Measurements from ENCODE around the gene LDLRAD4. TPM values are rescaled to one million over a fixed set of nuclear protein-coding genes. Genes with fewer than 3 reads are reported as not detected.

Gene LDLRAD4
- 18.3 TPM for total RNA-seq

- peak within 1 kb of the TSS; percentile 73 to 82 (median 82) for H3K4me3 ChIP-seq (ENCODE audit: low read length in 3 of 3)
- H3K9ac ChIP-seq (ENCODE audit: low read depth in 1 of 3, low read length in 3 of 3) = peak within 1 kb of the TSS; percentile 80 to 89 (median 81)
- H3K27me3 ChIP-seq (ENCODE audit: control insufficient read depth in 3 of 3, insufficient read depth in 3 of 3, low read length in 3 of 3) = no peaks in the 10 kb centered on the region
- H3K4me1 ChIP-seq (ENCODE audit: control insufficient read depth in 3 of 3, insufficient read depth in 3 of 3, low read length in 3 of 3) = peaks cover 48 to 59% (median 59%) of the 10 kb centered on the region in 3 donors
- peak within 1 kb of the TSS; percentile 72 for H3K27ac ChIP-seq (ENCODE audit: low read depth, low read length)
- H3K36me3 ChIP-seq (ENCODE audit: control insufficient read depth in 3 of 3, insufficient read depth in 3 of 3, low read length in 3 of 3) = no peaks in the 10 kb centered on the region
- H3K9me3 ChIP-seq (ENCODE audit: control insufficient read depth in 3 of 3, low read length in 3 of 3) = no peaks in the 10 kb centered on the region
These were observed at the start of gene LDLRAD4 for GRCh38 chr18:13218368-13218991. Gene LDLRAD4, plus strand, starts transcription at chr18:13218760.

DNA sequence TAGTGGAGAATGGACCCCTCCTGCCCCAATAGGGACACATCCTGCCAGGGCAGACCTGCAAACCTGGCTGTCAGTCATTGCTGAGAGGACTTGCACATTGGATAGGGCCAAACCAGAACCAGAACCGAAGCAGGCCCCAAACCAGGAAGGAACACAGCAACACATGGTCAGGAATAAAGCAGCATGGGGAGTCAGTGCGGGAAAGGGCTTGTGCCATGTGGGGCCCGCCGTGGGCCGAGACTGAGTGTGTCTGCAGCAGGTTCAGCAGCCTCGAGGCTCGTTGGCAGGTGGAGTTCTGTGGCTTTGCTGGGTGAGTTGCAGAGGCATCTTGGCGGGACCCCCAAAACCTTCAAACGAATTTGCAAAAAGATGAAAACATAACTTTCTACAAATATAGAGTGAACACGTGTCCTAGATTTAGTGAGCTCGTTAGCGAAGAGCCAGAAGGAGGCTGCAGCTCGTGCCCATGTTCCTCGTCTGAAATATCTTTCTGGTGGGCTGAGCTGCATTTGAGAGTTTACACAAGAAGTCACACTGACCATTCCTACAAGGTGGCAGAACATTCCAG is 44.9 kb upstream of the LDLRAD4 start:
- H3K36me3 ChIP-seq (ENCODE audit: control insufficient read depth in 3 of 3, insufficient read depth in 3 of 3, low read length in 3 of 3) = no peaks in the 10 kb centered on the region
- H3K9ac ChIP-seq (ENCODE audit: low read depth in 1 of 3, low read length in 3 of 3) = no peak overlapping the region
- H3K9me3 ChIP-seq (ENCODE audit: control insufficient read depth in 3 of 3, low read length in 3 of 3) = no peaks in the 10 kb centered on the region
- no peak overlapping the region for H3K27ac ChIP-seq (ENCODE audit: low read depth, low read length)
- H3K27me3 ChIP-seq (ENCODE audit: control insufficient read depth in 3 of 3, insufficient read depth in 3 of 3, low read length in 3 of 3) = no peaks in the 10 kb centered on the region
- H3K4me3 ChIP-seq (ENCODE audit: low read length in 3 of 3) = no peak overlapping the region
- no peaks in the 10 kb centered on the region for H3K4me1 ChIP-seq (ENCODE audit: control insufficient read depth in 3 of 3, insufficient read depth in 3 of 3, low read length in 3 of 3)

DNA sequence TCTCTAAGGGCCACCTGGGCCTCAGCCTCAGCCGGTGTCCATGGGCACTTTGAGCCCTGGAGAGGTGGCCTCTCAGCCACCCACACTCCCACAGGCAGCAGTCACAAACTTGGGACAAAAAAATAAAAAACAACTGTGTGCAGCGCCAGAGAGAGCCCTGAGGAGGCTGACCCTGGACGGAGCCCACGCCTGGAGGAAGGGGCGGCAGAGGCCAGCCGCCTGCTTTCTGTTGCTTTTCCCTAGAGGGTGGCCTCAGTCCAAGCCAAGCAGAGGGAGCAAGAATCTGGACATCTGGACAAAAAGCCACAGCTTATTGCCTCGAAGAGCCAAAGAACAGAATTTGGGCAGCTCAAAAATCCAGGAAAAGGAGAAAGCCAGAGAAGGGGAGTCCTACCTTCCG is 43.3 kb upstream of the LDLRAD4 start:
- Histone ChIP-seq H3K9me3 (ENCODE audit: control insufficient read depth in 3 of 3, low read length in 3 of 3) (no peaks in the 10 kb centered on the region), H3K36me3 (ENCODE audit: control insufficient read depth in 3 of 3, insufficient read depth in 3 of 3, low read length in 3 of 3) (no peaks in the 10 kb centered on the region), H3K27me3 (ENCODE audit: control insufficient read depth in 3 of 3, insufficient read depth in 3 of 3, low read length in 3 of 3) (no peaks in the 10 kb centered on the region), H3K4me1 (ENCODE audit: control insufficient read depth in 3 of 3, insufficient read depth in 3 of 3, low read length in 3 of 3) (no peaks in the 10 kb centered on the region), H3K27ac (ENCODE audit: low read depth, low read length) (no peak overlapping the region), H3K9ac (ENCODE audit: low read depth in 1 of 3, low read length in 3 of 3) (no peak overlapping the region), H3K4me3 (ENCODE audit: low read length in 3 of 3) (no peak overlapping the region)

GRCh38 chr18:13175754-13176210 is 42.8 kb upstream of the LDLRAD4 start:
- H3K27ac ChIP-seq (ENCODE audit: low read depth, low read length) = no peak overlapping the region
- no peaks in the 10 kb centered on the region for H3K36me3 ChIP-seq (ENCODE audit: control insufficient read depth in 3 of 3, insufficient read depth in 3 of 3, low read length in 3 of 3)
- no peak overlapping the region for H3K9ac ChIP-seq (ENCODE audit: low read depth in 1 of 3, low read length in 3 of 3)
- no peaks in the 10 kb centered on the region for H3K27me3 ChIP-seq (ENCODE audit: control insufficient read depth in 3 of 3, insufficient read depth in 3 of 3, low read length in 3 of 3)
- H3K4me1 ChIP-seq (ENCODE audit: control insufficient read depth in 3 of 3, insufficient read depth in 3 of 3, low read length in 3 of 3) = no peaks in the 10 kb centered on the region
- H3K9me3 ChIP-seq (ENCODE audit: control insufficient read depth in 3 of 3, low read length in 3 of 3) = no peaks in the 10 kb centered on the region
- no peak overlapping the region for H3K4me3 ChIP-seq (ENCODE audit: low read length in 3 of 3)

- Histone ChIP-seq H3K4me1 (ENCODE audit: control insufficient read depth in 3 of 3, insufficient read depth in 3 of 3, low read length in 3 of 3) (no peaks in the 10 kb centered on the region), H3K9ac (ENCODE audit: low read depth in 1 of 3, low read length in 3 of 3) (no peak overlapping the region), H3K27me3 (ENCODE audit: control insufficient read depth in 3 of 3, insufficient read depth in 3 of 3, low read length in 3 of 3) (peaks cover 0 to 3% (median 2%) of the 10 kb centered on the region in 3 donors), H3K36me3 (ENCODE audit: control insufficient read depth in 3 of 3, insufficient read depth in 3 of 3, low read length in 3 of 3) (no peaks in the 10 kb centered on the region), H3K27ac (ENCODE audit: low read depth, low read length) (no peak overlapping the region), H3K4me3 (ENCODE audit: low read length in 3 of 3) (no peak overlapping the region), H3K9me3 (ENCODE audit: control insufficient read depth in 3 of 3, low read length in 3 of 3) (no peaks in the 10 kb centered on the region)
These were observed 41.7 kb upstream of the LDLRAD4 start for GRCh38 chr18:13176847-13177246.

DNA sequence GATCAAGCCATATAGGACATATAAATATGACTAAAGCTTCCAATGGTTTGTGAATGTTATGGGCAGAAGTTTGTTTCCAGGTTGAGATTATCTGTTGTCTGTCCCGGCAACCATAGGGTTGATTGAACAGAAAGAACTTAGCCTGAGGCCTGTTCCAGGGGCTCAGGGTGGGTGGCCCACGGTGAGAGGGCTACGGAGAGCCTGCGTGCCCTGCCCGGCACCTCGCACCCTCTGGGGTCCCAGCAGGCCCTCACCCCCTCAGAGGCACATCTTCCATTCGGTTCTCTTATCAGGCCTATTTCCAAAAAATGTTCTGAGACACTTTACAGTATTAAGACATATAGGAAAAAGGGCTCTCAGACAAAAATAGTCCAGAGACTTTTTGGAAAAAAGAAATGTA is 40.4 kb upstream of the LDLRAD4 start:
- Histone ChIP-seq H3K4me1 (ENCODE audit: control insufficient read depth in 3 of 3, insufficient read depth in 3 of 3, low read length in 3 of 3) (no peaks in the 10 kb centered on the region), H3K27ac (ENCODE audit: low read depth, low read length) (no peak overlapping the region), H3K4me3 (ENCODE audit: low read length in 3 of 3) (no peak overlapping the region), H3K9me3 (ENCODE audit: control insufficient read depth in 3 of 3, low read length in 3 of 3) (no peaks in the 10 kb centered on the region), H3K9ac (ENCODE audit: low read depth in 1 of 3, low read length in 3 of 3) (no peak overlapping the region), H3K36me3 (ENCODE audit: control insufficient read depth in 3 of 3, insufficient read depth in 3 of 3, low read length in 3 of 3) (no peaks in the 10 kb centered on the region), H3K27me3 (ENCODE audit: control insufficient read depth in 3 of 3, insufficient read depth in 3 of 3, low read length in 3 of 3) (peaks cover 0 to 6% (median 2%) of the 10 kb centered on the region in 3 donors)

DNA sequence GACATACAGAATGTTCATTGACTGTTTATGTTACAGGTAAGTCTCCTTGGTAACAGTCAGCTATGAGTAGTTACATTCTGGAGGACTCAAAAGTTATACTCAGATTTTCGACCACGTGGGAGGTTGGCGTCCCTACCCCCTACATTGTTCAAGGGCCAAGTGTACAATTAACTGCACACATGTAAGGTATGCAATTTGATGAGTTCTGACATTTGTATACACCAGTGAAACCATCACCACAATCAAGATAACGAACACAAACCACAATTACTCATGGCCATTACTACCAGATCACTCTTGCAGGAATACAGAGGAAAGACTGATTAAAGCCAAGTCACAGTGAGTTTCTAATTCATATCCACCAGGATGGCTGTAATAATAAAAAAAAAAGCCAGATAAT is 39.6 kb upstream of the LDLRAD4 start:
- no peak overlapping the region for H3K4me3 ChIP-seq (ENCODE audit: low read length in 3 of 3)
- peaks cover 0 to 6% (median 2%) of the 10 kb centered on the region in 3 donors for H3K27me3 ChIP-seq (ENCODE audit: control insufficient read depth in 3 of 3, insufficient read depth in 3 of 3, low read length in 3 of 3)
- no peaks in the 10 kb centered on the region for H3K9me3 ChIP-seq (ENCODE audit: control insufficient read depth in 3 of 3, low read length in 3 of 3)
- no peak overlapping the region for H3K27ac ChIP-seq (ENCODE audit: low read depth, low read length)
- H3K36me3 ChIP-seq (ENCODE audit: control insufficient read depth in 3 of 3, insufficient read depth in 3 of 3, low read length in 3 of 3) = no peaks in the 10 kb centered on the region
- H3K4me1 ChIP-seq (ENCODE audit: control insufficient read depth in 3 of 3, insufficient read depth in 3 of 3, low read length in 3 of 3) = peaks cover 0 to 3% (median under 1%) of the 10 kb centered on the region in 3 donors
- H3K9ac ChIP-seq (ENCODE audit: low read depth in 1 of 3, low read length in 3 of 3) = no peak overlapping the region

DNA sequence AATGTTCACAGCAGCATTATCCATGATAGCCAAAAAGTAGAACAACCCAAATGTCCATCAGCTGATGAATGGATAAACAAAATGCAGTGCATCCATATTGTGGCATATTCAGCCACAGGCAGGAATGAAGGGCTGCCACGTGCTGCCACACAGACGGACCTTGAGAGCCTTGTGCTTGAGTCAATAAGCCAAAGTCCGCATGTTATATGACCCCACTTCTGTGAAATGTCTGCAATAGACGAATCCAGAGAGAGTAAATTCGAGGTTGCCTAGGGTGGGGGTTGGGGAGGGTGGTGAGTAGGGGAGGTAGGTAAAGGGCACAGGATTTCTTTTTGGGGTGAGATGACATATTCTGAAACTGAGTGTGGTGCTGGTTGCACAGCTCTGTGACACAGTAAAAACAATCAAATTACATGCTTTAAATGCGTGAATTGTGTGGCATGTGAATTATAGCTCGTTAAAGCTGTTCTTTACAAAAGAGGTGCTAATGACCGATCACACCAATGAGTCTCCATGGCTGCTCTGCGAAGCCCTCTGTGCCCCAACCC is 38.9 kb upstream of the LDLRAD4 start:
- H3K27me3 ChIP-seq (ENCODE audit: control insufficient read depth in 3 of 3, insufficient read depth in 3 of 3, low read length in 3 of 3) = peaks cover 0 to 6% (median 2%) of the 10 kb centered on the region in 3 donors
- no peak overlapping the region for H3K4me3 ChIP-seq (ENCODE audit: low read length in 3 of 3)
- no peaks in the 10 kb centered on the region for H3K36me3 ChIP-seq (ENCODE audit: control insufficient read depth in 3 of 3, insufficient read depth in 3 of 3, low read length in 3 of 3)
- H3K9ac ChIP-seq (ENCODE audit: low read depth in 1 of 3, low read length in 3 of 3) = no peak overlapping the region
- no peaks in the 10 kb centered on the region for H3K9me3 ChIP-seq (ENCODE audit: control insufficient read depth in 3 of 3, low read length in 3 of 3)
- peaks cover 0 to 4% (median 2%) of the 10 kb centered on the region in 3 donors for H3K4me1 ChIP-seq (ENCODE audit: control insufficient read depth in 3 of 3, insufficient read depth in 3 of 3, low read length in 3 of 3)
- H3K27ac ChIP-seq (ENCODE audit: low read depth, low read length) = no peak overlapping the region

DNA sequence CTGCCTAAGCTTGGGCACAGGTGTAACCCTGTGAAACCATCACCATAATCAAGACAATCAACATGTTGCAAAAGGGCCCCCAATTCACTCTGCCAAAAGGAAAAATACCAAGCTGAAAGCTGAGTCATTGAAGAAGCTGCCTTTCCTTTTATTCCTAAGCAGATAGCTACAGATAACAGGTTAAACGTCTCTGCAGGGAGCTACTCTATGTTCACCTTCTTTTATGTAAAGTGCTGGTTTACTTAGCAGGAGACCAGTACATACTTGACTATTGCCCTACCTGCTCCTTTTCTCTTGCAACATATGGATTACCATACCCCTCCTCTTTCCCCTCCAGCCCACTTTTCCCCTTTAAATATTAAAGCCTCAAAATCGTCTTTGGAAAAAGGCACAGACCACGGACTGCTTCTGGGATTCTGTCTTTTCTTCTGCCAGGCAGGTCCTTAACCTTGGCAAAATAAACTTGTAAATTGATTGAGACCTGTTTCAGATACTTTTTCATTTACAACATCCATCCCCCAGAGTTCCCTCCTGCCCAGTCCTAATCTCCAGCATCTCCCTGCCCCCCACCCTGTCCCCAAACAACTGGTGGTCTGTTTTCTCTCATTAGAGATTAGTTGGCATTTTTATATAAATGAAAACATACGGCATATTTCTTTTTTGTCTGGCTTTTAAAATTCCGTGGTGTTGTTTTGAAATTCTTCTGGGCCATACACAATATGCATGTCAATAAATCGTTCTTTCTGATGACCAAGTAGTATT is 37.8 kb upstream of the LDLRAD4 start:
- no peak overlapping the region for H3K9ac ChIP-seq (ENCODE audit: low read depth in 1 of 3, low read length in 3 of 3)
- H3K4me1 ChIP-seq (ENCODE audit: control insufficient read depth in 3 of 3, insufficient read depth in 3 of 3, low read length in 3 of 3) = peaks cover 0 to 4% (median 2%) of the 10 kb centered on the region in 3 donors
- no peaks in the 10 kb centered on the region for H3K9me3 ChIP-seq (ENCODE audit: control insufficient read depth in 3 of 3, low read length in 3 of 3)
- H3K36me3 ChIP-seq (ENCODE audit: control insufficient read depth in 3 of 3, insufficient read depth in 3 of 3, low read length in 3 of 3) = no peaks in the 10 kb centered on the region
- H3K4me3 ChIP-seq (ENCODE audit: low read length in 3 of 3) = no peak overlapping the region
- H3K27me3 ChIP-seq (ENCODE audit: control insufficient read depth in 3 of 3, insufficient read depth in 3 of 3, low read length in 3 of 3) = peaks cover 0 to 6% (median 2%) of the 10 kb centered on the region in 3 donors
- no peak overlapping the region for H3K27ac ChIP-seq (ENCODE audit: low read depth, low read length)

- peaks cover 0 to 4% (median 2%) of the 10 kb centered on the region in 3 donors for H3K4me1 ChIP-seq (ENCODE audit: control insufficient read depth in 3 of 3, insufficient read depth in 3 of 3, low read length in 3 of 3)
- no peak overlapping the region for H3K9ac ChIP-seq (ENCODE audit: low read depth in 1 of 3, low read length in 3 of 3)
- no peaks in the 10 kb centered on the region for H3K9me3 ChIP-seq (ENCODE audit: control insufficient read depth in 3 of 3, low read length in 3 of 3)
- H3K27me3 ChIP-seq (ENCODE audit: control insufficient read depth in 3 of 3, insufficient read depth in 3 of 3, low read length in 3 of 3) = peaks cover 0 to 6% (median 2%) of the 10 kb centered on the region in 3 donors
- no peak overlapping the region for H3K4me3 ChIP-seq (ENCODE audit: low read length in 3 of 3)
- no peaks in the 10 kb centered on the region for H3K36me3 ChIP-seq (ENCODE audit: control insufficient read depth in 3 of 3, insufficient read depth in 3 of 3, low read length in 3 of 3)
- no peak overlapping the region for H3K27ac ChIP-seq (ENCODE audit: low read depth, low read length)
These were observed 36.8 kb upstream of the LDLRAD4 start for GRCh38 chr18:13181765-13182164.

All from skeletal muscle tissue (tissue), 4 donors.